HG02588 (cell line): ENCODE data around the gene BACE2.

ENCODE experiments used
- ATAC-seq: cut with Tn5 transposase; IDR thresholded peaks from one replicate; pipeline ENCODE4 v1.9.1; 2021; ENCODE audit warnings: mild to moderate bottlenecking, moderate library complexity; ENCODE audit not compliant: unreplicated experiment

The BACE2 gene

DNA sequence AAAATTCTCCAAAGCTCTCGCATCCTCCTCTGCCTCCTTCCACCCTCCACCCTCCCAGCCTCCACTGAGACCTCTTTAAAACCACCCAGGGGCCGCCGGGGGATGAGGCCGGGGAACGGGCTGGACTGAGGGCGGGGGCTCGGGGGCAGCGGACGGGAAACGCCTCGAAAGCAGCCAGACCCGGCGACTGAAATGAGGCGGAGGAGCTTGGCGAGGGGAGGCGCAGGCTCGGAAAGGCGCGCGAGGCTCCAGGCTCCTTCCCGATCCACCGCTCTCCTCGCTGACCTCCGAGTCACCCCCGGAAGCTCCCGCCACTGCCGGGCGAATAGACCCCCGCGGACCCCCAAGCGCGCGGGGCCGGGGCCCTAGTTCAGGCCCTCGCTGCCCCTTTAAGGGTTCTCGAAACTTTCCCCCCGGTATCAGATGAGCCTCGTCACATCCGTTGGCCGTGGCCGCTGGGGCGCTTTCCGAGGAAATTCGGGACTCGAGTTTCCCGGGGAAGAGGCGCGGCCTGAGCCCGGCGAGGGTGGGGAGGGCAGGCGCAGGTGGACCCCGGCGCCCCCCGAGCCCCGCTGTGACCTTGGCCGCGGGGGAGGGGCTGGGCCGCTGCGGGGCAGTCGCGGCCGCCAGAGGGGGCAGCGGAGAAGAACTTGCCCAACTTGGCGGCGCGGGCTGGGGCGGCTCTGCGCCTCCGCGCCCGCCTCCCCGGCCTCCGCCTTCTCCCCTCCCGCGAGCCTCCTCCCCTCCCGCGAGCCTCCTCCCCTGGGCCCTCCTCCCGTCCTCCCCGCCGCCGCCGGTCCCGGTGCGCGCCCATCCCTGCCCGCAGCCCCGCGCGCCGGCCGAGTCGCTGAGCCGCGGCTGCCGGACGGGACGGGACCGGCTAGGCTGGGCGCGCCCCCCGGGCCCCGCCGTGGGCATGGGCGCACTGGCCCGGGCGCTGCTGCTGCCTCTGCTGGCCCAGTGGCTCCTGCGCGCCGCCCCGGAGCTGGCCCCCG is at the start of gene BACE2:
TSS of gene BACE2 (plus strand) at position 813 of the 995 bp plus-strand sequence. CDS start at position 917, 104 bp downstream.
- ATAC-seq, result peak; percentile 60

DNA sequence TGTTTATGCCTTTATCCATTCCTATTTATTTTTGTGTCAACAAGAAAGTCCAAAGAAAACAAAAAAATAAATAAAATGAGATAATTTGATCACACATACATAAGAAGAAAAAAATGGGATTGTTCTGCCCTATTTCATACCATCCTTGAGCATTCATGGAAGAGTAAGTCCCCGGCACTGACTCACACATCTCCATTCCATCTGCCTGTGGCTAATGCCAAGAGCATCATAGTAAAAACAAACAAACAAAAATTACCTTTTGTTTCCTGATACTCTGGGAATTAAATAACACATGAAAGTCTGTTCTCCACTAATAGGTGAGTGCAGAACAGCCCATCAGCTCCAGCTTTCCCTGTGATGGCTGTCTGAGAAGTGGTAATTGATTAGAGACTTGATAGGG is 48.1 kb upstream of the BACE2 start:
- ATAC-seq, result no peak

DNA sequence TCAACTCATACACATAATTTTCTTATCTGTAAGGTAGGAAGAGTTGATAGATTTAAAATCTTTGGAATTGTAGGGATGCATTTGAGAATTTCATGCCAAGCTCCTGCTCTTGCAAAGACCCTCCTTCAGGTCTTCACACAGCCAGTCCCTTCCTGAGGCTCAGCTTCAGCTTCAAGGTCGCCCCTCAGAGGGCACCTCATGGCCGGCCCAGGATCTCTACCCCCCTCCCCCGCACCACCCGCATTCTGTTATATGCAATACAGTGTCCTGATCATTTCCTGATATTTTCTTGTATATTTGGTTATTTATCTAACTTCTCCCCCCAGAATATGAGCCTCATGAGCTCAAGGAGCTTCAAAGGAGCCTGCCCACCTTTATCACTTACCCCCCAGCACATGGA is 47.0 kb upstream of the BACE2 start:
- ATAC-seq, result no peak

DNA sequence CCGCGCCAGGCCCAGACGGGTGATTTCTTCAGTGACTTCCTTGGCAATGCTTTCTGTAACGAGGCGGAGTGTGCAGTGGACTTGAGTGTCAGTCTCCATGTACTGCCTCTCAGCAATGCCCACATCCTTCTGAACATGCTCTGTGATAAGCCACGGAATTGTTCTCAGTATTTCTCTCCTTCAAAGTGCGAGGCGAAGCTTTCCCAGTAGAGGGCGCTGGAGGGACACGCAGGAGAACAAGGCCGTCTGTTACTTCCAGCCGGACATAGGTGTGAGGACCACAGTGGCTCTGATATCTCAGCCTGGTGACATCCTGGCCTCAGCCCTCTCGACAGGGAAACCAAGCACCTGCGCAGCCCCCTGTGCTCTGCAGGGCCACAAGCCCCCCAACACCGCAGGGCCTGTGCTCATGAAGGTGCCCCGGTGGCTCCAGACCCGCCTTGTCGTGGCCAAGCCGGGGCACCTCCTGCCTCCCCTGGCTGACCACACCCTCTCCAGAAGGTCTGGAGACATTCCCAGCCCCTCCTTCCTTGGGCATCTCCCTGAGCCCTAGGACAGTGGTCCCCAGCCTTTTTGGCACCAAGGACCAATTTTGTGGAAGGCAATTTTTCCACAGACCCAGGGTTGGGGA is 46.1 kb upstream of the BACE2 start:
- no peak for ATAC-seq

DNA sequence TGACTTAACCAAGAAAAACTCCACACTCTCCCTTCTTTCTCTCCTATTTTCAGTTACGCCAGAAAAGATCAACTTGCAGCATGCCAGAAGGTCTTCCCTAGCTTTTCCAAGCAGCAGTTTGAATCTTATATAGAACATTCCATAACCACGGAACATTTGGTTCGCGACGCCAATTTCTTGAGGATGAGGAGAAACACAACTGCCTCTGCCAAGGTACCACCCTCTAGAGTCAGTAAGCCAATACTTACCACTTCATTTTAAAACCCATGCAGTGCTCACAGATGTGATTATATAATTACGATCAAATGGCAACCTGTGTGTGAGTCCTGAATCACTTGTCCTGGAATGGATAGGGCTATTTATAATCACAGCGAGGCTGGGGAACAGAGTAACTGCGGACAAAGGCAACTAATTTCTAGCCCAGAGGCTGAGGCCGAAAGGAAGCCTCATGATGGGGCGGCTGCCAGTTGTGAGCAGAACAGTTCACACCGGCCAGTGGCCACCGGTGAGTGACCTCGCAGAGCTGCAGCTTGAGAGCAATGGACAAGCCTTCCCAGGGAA is 43.2 kb upstream of the BACE2 start:
- ATAC-seq, result no peak

DNA sequence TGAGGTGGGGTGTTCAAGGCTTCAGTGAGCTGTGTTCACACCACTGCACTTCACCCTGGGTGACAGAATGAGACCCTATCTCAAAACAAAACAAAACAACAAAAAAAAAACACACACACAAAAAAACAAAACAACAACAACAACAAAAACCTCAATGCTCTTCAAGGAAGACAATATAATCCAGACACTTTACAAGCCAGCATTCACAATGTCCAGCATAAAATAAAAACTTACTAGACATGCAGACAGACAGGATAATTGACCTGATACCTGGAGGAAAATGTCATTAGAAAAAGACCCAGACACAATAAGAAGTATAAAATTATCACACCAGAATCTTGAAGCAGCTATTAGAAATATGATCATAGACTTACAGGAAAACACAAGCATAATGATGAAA is 39.0 kb upstream of the BACE2 start:
- no peak for ATAC-seq

DNA sequence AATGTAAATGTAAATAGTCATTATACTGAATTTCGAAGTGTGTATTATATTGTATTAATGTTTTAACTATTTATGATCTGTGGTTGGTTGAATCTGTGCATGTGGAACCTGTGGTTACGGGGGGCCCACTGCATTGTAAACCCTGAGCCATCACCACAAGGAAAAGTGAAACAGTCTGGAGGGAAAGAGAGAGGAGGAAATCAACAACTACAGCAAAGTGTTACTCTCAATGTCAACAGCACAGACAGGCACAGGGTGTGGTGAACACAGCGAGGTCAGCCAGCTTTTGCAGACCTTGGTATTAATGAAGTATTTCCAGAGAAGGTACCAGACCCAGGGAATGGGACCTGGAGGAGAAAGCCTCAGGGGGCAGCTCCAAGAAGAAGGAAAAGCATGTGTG is 37.1 kb upstream of the BACE2 start:
- ATAC-seq, result no peak

DNA sequence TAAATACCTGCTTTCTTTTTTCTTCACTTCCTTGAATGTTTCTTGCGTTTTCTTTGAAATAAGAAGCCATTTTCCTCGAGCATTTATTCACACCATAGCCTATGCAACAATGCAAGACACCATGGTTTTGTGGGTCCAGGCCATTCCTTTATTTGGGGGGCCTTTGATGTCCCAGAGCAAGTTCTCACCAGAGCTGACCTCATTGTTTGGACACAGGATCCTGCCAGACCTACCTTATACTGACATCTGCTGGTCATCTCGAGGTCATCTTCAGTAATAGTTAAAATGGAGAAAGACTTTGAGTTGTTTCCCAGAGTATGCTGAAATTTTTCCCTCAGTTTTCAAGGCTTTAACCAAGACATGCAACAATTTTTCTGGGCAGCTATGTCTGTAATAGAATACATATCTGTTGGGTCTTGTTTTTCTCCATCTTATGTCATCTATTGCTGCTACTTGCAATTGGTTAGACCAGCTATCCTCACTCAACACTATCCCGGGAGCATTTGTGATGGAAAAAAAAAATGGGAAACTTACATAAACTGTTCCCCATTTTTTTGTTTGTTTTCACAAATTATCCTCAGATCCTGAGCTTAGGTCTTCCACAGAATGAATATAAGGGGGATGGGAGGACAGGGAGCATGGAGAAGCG is 34.0 kb upstream of the BACE2 start:
- ATAC-seq, result no peak

DNA sequence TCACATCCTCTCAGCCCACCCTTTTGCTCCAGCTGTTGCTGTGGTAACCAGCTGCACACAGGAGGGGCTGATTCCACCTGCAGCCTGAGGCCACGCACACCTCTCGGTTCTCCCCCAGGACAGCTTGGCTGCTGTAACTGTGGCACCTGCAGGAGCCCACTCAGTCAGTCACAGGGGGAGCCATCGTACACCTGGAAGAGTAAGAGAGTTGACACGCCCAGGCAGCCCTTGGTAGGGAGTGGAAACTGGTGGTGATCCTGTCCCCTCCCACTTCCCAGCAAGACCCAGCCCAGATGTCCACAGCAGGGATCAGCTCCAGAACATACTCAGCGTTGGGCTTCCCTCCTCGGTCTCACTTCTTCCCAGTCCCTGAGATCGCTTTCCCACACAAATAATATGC is 32.2 kb upstream of the BACE2 start:
- ATAC-seq, result no peak

DNA sequence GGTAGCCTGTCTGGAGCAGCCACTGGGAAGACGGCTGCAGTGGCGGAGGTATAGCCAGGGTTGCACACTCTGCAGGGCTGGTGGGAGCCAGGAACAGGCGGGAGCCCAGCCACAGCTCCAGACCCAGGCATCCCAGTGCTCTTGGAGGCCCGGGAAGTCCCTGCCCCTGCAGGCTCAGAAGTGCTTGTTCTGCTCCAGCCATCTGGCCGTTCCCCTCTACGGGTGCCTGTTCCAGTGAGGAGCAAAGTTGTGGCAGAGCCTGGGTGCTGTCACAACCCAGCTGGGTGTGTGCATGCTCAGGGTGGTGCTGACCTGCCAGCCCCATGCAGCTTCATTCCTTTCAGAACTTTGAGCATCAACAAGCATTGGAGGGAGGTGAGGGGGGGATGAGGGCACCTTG is 31.7 kb upstream of the BACE2 start:
- no peak for ATAC-seq

DNA sequence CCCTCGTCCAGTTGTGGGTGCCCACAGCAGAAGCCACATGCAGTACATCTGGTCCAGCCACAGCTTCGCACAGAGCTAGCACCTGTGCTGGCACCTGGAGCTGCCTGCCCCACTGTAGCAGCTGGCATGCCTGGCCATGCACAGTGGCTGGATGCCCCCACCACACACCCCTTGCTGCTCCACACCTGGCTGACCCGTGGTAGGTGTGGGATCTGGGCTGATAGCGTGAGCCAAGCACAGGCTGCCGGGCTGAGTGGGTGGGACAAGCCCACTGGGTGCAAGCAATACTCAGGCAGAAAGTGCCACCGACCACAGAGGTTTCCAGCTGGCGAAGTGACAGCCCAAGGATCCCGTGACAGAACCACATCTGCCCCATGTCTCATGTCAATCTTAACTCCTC is 30.6 kb upstream of the BACE2 start:
- ATAC-seq, result no peak

DNA sequence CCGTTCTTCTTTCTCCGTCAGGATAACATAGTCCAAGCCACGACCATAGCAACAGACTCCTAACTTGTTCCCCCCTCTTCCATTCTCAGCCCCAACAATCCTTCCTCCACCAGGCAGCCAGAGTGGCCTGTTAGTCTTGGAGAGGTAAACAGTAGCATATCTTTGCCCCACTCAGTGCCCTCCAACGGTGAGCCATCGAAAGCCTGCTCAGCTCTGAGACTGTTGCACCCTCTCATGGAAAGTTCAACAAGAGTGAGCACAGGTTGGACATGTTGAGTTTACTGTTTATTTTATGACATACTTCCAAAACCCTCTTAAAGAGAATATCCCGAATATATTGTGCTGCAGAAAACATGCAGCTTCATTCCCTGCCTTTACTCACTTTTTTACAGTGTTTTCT is 30.1 kb upstream of the BACE2 start:
- ATAC-seq, result no peak

DNA sequence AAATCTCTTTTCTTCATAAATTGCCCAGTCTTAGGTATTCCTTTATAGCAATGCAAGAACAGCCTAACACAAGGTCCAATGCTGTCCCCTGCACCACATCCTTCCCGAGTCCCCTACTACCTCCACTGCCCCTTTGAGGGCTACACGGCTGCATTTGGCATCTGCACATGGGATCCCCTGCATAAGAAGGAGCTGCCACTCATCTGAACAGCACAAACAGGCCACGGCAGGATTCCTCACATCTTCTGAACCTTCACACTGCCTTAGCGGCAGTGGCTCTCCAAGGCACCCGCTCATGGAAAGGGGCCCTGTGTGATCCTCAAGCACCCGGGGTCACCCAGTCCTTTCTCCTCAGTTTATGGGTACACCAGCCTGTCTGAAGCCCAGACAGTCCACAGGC is 29.2 kb upstream of the BACE2 start:
- ATAC-seq, result no peak

DNA sequence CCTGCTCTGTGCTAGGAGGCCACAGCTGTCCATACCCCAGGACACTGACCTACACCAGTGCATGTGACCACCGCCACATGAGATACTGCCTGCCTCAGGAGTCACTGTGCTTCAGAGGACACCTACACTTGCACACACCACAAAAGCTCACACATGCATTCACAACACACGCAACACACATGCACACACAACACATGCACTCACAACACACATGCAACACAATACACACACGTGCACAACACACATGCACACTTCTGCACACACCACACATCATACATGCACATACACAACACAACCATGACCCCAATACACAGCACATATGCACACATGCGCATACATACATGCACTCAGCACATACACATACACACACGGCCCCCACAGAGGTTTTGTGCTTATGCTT is 28.7 kb upstream of the BACE2 start:
- ATAC-seq, result no peak

DNA sequence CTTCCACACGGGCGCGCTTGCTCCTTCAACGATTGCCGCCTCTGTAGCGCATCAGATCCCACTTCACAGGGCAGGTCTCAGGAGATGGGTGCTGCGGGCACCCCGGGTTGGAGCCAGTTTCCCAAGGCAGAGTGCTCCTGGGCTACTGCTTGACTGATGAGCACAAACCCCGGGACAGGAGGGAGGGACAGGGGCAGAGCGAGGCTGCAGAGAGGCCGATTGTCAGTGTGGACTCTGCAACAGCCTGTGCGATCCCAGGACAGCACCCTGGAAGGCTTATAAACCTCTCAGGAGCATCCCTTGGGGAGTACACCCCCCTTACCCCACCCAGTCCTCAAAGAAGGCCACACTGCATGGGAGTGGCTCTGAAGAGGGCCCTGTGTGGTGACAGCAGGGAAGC is 28.0 kb upstream of the BACE2 start:
- no peak for ATAC-seq

DNA sequence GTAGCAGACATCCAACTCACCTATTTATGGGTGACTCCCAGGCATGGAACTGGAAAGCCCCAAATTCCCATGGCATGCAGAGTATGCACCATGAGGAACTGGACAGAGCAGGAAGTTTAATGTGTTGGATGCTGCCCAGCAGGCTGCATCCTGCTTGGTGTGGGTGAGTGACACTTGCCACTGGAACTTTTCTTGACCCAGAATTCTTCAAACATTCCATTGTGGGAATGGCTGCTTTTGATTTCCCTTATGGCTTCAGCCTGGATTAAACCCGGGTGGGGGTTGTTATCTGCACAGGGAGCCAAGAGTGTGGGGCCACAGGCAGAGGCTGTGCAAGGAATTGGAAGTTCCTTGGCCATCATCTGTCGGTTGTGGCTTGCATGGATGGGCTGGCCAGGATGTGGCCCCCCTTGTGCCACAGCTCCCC is 26.9 kb upstream of the BACE2 start:
- no peak for ATAC-seq

DNA sequence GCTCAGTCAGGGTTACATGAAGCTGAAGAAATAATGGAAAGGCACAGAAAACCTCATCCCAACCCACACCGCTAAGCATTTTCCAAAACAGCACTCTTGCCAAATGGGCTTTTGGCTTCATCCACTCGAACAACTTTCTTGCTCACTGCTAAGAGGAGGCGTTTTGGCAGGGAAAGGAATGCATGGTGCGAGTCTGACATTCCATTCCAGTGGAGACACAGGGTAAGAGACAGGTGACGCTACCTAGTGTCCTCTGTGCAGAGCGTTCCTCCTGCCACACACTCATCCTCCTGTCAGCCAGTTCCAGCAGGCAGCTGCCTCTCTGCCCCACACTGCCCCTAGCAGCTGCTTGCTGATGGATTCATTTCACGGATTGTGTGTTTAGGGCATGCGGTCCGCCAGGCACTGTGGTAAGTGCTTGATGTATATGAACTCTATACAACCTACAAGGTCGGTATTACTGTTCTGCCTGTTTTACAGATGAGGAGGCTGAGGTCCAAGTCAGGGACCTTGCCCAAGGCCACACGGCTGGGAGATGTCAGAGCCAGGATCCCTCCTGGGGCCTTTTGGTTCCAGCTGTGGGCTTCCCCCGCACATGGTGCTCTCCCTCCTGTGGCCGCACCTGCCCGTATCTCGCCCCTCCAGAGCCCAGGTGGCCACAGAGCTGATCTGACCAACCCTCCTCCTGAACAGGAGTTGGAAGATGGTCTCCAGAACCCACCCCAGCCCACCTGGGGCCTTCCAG is 25.7 kb upstream of the BACE2 start:
- no peak for ATAC-seq

DNA sequence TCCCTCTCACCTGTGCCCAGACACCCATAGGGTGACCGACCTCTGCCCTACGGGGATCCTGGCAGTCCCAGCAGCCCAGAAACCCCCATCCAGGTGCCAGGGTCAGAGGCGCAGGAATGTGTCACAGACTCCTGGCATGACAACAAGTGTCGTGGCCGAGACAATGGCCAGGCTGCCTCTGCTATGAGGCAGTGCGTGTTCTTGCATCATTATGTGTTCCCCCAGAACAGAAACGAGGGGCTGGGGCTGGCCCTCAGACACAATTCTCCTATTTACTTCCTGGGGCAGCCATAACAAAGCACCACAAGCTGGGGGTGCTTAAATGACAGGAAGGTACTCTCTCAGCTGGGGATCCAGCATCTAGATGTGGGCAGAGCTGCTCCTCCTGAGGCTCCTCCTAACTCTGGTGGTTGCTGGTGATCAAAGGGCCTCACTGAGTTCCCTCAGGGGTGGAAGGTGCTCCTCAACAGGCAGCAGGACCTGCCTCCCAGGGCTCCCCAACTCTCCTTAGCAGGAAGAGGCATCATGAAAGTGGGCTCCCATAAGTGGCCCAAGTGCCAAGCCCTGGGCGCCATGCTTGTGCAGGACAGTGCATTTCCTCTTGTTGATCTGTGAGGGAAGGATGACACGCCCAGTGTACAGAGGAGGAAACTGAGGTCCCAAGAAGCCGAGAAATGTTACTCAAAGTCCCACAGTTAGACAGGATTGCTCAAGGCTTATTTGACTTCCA is 24.2 kb upstream of the BACE2 start:
- no peak for ATAC-seq

DNA sequence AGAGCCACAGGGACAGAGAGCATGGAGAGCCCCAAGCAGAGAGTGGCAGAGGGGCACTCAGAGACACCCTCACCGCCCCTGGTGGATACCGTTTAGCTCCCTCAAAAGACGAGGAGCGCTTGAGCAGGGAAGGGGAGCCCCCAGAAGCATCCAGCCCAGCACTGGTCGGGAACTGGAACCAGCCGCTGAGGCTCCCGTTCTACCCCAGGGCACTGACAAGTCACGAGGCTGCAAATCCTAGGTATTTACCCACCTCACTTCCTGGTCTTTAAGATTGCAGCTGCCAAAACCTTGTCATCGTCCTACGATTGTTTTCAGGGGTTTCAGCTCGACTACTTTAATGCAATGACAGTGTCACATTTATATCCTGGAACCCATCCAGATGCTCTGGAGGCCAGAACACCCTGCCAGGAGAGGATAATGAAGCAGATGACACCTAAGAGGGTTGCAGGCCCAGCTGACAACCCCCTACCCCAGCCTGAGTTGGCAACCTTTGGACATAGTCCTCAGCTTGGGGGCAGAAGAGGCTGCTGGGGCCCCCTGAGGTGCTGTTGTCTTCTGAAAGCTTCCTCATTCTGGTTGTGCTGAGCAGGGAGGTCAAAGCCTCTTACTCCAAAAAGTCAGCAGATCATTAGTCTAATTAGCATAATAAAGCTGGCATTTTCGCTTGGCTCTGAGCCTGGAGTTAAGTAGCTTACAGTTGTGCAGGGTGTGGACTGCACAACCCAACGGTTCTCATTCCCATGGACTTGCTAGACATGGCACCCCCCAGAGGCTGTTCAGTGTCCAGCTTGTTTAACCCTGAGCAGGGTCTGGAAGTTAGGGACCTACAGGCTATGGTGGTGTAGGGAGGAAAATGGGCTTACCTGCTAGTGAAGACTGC is 20.6 kb upstream of the BACE2 start:
- ATAC-seq, result no peak
